PFSK-1 (cell line): ENCODE data around the gene CHM.

ENCODE experiments used
- FOXP2 ChIP-seq: optimal IDR thresholded peaks from 2 replicates; pipeline ENCODE3; 2011; ENCODE audit warnings: borderline replicate concordance, control low read depth, inconsistent platforms; ENCODE audit not compliant: insufficient read depth; ENCODE audit errors: extremely low read length, extremely low read depth
- POLR2AphosphoS5 ChIP-seq: IDR thresholded peaks from 2 replicates; pipeline ENCODE4 v1.6.1; 2012; ENCODE audit warnings: low read depth, mild to moderate bottlenecking, control low read depth, low read length, moderate library complexity
- REST ChIP-seq, 2 experiments: IDR thresholded peaks; 2 replicates each; pipeline versions ENCODE4 v1.6.1 to v1.8.0; 2011 to 2012; ENCODE audit warnings: low read depth in 2 of 2, low read length in 2 of 2, control low read depth in 1 of 2, inconsistent platforms in 1 of 2, mild to moderate bottlenecking in 1 of 2, moderate library complexity in 1 of 2; ENCODE audit not compliant: insufficient read depth in 1 of 2
- SIN3A ChIP-seq: IDR thresholded peaks from 2 replicates; pipeline ENCODE4 v1.6.1; 2012; ENCODE audit warnings: mild to moderate bottlenecking, low read length, moderate library complexity, borderline replicate concordance; ENCODE audit not compliant: insufficient read depth
- TAF1 ChIP-seq: IDR thresholded peaks from 2 replicates; pipeline ENCODE4 v1.6.1; 2012; ENCODE audit warnings: low read length, control low read depth, borderline replicate concordance; ENCODE audit not compliant: insufficient read depth

CHM gene

GRCh38 chrX:86012188-86012587 is 35.2 kb downstream of the CHM start:
- TF ChIP-seq REST (IDR thresholded peaks at IDR 0.05; ENCODE audit: insufficient read depth in 1 of 2, low read depth in 2 of 2, low read length in 2 of 2), result no peak
- no peak for TF ChIP-seq TAF1
- TF ChIP-seq SIN3A, result no peak
- no peak for TF ChIP-seq FOXP2
- no peak for TF ChIP-seq POLR2AphosphoS5

GRCh38 chrX:86002076-86002896 is 45.1 kb downstream of the CHM start:
- TF ChIP-seq SIN3A, result no peak
- TF ChIP-seq FOXP2, result no peak
- no peak for TF ChIP-seq REST (IDR thresholded peaks at IDR 0.05; ENCODE audit: insufficient read depth in 1 of 2, low read depth in 2 of 2, low read length in 2 of 2)
- TF ChIP-seq POLR2AphosphoS5, result no peak
- no peak for TF ChIP-seq TAF1

- TF ChIP-seq FOXP2 (no peak), POLR2AphosphoS5 (no peak), SIN3A (no peak), TAF1 (no peak), REST (IDR thresholded peaks at IDR 0.05; ENCODE audit: insufficient read depth in 1 of 2, low read depth in 2 of 2, low read length in 2 of 2) (no peak)
These were observed 48.4 kb downstream of the CHM start for GRCh38 chrX:85998954-85999353.

GRCh38 chrX:85996555-85996954 is 50.8 kb downstream of the CHM start:
- TF ChIP-seq FOXP2, result no peak
- no peak for TF ChIP-seq TAF1
- no peak for TF ChIP-seq REST (IDR thresholded peaks at IDR 0.05; ENCODE audit: insufficient read depth in 1 of 2, low read depth in 2 of 2, low read length in 2 of 2)
- TF ChIP-seq POLR2AphosphoS5, result no peak
- TF ChIP-seq SIN3A, result no peak

- TF ChIP-seq TAF1, result no peak
- no peak for TF ChIP-seq SIN3A
- no peak for TF ChIP-seq REST (IDR thresholded peaks at IDR 0.05; ENCODE audit: insufficient read depth in 1 of 2, low read depth in 2 of 2, low read length in 2 of 2)
- TF ChIP-seq POLR2AphosphoS5, result no peak
- no peak for TF ChIP-seq FOXP2
These were observed 51.7 kb downstream of the CHM start for GRCh38 chrX:85995641-85996040.
